NT2/D1 (cell line): Measurements from ENCODE around the gene EMC9.

Source experiments
- DNase-seq: peaks from one replicate; pipeline ENCODE4 v3.0.0-alpha.2; 2011; ENCODE audit warnings: low read depth, low spot score
- H3K27me3 ChIP-seq: 2 replicates; pipeline ENCODE4 v1.6.0; 2011; ENCODE audit warnings: mild to moderate bottlenecking; ENCODE audit not compliant: insufficient read length, insufficient read depth
- H3K36me3 ChIP-seq: 2 replicates; pipeline ENCODE4 v1.6.1; 2011; ENCODE audit warnings: mild to moderate bottlenecking, low read length, mixed read lengths; ENCODE audit not compliant: insufficient read depth, insufficient read length
- H3K4me1 ChIP-seq: 2 replicates; pipeline ENCODE4 v1.5.1; 2011; ENCODE audit not compliant: insufficient read depth, insufficient read length
- H3K4me3 ChIP-seq: 2 replicates; pipeline ENCODE4 v1.5.1; 2011; ENCODE audit warnings: low read depth; ENCODE audit not compliant: insufficient read length
- H3K9ac ChIP-seq: 2 replicates; pipeline ENCODE4 v1.6.0; 2011; ENCODE audit warnings: low read depth; ENCODE audit not compliant: insufficient read length
- H3K9me3 ChIP-seq: 2 replicates; pipeline ENCODE4 v1.5.1; 2011; ENCODE audit warnings: mild to moderate bottlenecking, low read length; ENCODE audit not compliant: insufficient read depth
- SUZ12 ChIP-seq: IDR thresholded peaks from 2 replicates; pipeline ENCODE4 v1.6.1; 2011; ENCODE audit not compliant: insufficient read length, insufficient read depth; ENCODE audit errors: extremely low read depth
- YY1 ChIP-seq: IDR thresholded peaks from 2 replicates; pipeline ENCODE4 v1.6.1; 2011; ENCODE audit not compliant: insufficient read length, insufficient read depth
- ZNF274 ChIP-seq: IDR thresholded peaks from 2 replicates; pipeline ENCODE4 v1.6.1; 2011; ENCODE audit warnings: mild to moderate bottlenecking, low read depth, low read length

The EMC9 gene, protein sequence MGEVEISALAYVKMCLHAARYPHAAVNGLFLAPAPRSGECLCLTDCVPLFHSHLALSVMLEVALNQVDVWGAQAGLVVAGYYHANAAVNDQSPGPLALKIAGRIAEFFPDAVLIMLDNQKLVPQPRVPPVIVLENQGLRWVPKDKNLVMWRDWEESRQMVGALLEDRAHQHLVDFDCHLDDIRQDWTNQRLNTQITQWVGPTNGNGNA

DNA sequence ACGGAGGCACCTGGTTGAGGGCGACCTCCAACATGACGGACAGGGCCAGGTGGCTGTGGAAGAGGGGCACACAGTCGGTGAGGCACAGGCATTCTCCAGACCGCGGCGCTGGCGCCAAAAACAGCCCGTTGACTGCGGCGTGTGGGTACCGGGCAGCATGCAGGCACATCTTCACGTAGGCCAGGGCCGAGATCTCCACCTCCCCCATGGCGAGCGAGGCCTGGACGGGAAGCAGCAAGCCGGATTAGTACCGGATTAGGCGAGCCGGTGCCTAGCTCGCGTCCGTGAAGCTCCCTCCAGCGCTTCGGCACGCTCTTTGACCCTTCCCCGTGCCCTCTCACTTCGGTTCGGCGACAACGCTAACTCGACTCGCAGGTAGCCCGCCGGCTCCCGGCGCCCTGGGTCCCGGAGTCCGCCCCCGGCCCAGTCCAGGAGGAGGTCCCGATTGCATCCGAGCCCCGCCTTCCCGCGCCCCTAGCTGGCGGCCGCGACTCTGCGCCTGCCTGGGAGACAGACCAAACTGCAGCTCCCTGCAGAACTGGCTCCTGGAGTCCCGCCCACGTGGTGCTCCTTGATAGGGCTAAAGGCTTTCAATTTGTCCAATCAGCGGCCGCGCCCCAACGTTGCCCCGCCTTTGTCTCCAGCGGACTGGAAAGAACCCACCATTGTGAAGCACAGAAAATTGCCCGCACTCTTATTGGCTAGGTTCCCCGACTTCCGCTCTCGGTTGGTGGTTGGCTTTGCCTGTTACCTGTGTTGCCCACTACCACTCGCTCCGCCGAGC is at the start of gene EMC9:
TSS of gene EMC9 (minus strand) at position 495 of the 784 bp plus-strand sequence. CDS start at position 208, 287 bp downstream.
- Histone ChIP-seq H3K4me3 (peak within 1 kb of the TSS; percentile 82), H3K27me3 (no peaks in the 10 kb centered on the region), H3K36me3 (peaks cover 49% of the 10 kb centered on the region), H3K4me1 (no peaks in the 10 kb centered on the region), H3K9me3 (no peaks in the 10 kb centered on the region), H3K9ac (peak within 1 kb of the TSS; percentile 97)
- peak; percentile 96 for DNase-seq
- TF ChIP-seq SUZ12 (no peak), YY1 (no peak), ZNF274 (no peak)

DNA sequence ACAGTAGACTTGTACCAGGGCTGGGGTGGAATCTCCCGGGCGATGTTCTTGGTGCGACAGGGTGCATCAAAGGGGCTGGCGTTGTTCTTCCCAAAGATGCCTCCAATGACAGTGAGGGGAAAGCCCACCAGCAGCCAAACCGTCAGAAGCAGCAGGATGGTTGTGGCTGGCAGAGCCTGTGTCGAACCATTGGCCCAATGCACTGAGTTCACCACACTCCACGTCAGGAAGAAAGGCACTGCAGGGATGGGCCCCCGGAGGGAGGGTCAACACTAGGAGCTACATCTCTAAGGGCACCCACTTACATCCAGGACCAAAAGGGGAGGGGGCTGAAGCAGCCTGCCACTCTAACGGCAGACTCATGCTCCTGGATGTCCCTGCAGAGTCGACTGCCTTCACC is 49.0 kb upstream of the EMC9 start:
- Histone ChIP-seq H3K9ac (no peak overlapping the region), H3K4me1 (peaks cover 2% of the 10 kb centered on the region), H3K36me3 (peaks cover 62% of the 10 kb centered on the region), H3K27me3 (no peaks in the 10 kb centered on the region), H3K4me3 (no peak overlapping the region), H3K9me3 (no peaks in the 10 kb centered on the region)
- no peak for DNase-seq
- TF ChIP-seq YY1, result no peak
- TF ChIP-seq SUZ12, result no peak
- no peak for TF ChIP-seq ZNF274

- DNase-seq, result no peak
- H3K4me3 ChIP-seq, result no peak overlapping the region
- no peaks in the 10 kb centered on the region for H3K9me3 ChIP-seq
- no peaks in the 10 kb centered on the region for H3K27me3 ChIP-seq
- TF ChIP-seq SUZ12, result no peak
- TF ChIP-seq ZNF274, result no peak
- no peak for TF ChIP-seq YY1
- peaks cover 2% of the 10 kb centered on the region for H3K4me1 ChIP-seq
- H3K36me3 ChIP-seq, result peaks cover 71% of the 10 kb centered on the region
- peak overlapping the region; percentile 44 for H3K9ac ChIP-seq
Observed at GRCh38 chr14:24189460-24189859, 48.1 kb upstream of the EMC9 start.

- H3K36me3 ChIP-seq, result peaks cover 71% of the 10 kb centered on the region
Observed at GRCh38 chr14:24189059-24189375, 47.6 kb upstream of the EMC9 start.

DNA sequence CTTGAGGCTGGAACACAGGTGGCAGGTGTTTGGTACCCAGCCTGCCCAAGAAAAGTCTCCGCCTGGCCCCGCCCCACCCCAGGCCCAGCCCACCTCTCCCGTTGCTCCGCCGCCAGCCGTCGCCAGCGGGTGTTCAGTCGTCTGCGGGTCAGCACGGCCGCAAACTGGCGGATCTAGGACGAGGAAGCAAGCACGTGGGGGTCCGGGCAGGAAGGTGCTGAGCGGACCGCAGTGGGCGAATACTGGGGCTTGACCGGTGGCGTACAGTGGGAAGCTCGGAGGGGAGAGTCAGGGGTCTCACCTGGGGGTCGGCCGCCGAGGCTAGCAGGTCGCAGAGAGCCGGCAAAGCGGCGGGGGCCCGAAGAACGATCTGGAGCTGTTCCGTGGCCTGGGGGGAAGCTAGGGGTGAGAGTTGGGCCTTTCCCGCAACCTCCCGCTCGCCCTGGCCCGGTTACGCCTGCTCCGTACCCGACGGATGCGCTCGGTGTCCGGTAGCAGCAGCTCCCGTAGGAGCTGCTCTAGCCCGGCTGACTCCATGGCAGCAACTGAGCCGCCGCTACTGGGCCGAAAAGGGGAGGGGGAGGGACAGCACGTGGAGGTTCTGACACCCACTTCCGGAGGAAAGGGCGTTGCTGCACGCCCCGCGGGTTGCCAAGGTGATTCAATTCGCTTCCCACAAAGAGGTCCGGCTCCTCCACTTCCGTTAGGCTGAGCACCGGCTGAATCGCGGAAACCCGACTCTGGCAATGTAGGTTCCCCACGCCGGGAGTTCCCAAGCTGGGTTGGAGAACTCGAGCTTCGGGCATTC is 47.1 kb upstream of the EMC9 start, which contains the start of gene IPO4:
TSS of gene IPO4 (minus strand) at position 566 of the 808 bp plus-strand sequence. CDS start at position 537, 29 bp downstream.
- DNase-seq, result peak; percentile 92
- TF ChIP-seq ZNF274 (no peak), YY1 (peak; percentile 39)
- Histone ChIP-seq H3K36me3 (peaks cover 74% of the 10 kb centered on the region), H3K27me3 (no peaks in the 10 kb centered on the region), H3K9me3 (no peaks in the 10 kb centered on the region), H3K4me3 (peak within 1 kb of the TSS; percentile 86), H3K4me1 (peaks cover 2% of the 10 kb centered on the region), H3K9ac (peak within 1 kb of the TSS; percentile 91)

More at GRCh38 chr14:24189059-24189375, 47.6 kb upstream of the EMC9 start:
- DNase-seq, result no peak
- no peaks in the 10 kb centered on the region for H3K9me3 ChIP-seq
- TF ChIP-seq ZNF274, result no peak
- no peak for TF ChIP-seq SUZ12
- no peak for TF ChIP-seq YY1
- peaks cover 2% of the 10 kb centered on the region for H3K4me1 ChIP-seq
- H3K27me3 ChIP-seq, result no peaks in the 10 kb centered on the region
- H3K9ac ChIP-seq, result peak overlapping the region; percentile 44
- H3K4me3 ChIP-seq, result peak overlapping the region; percentile 86

DNA sequence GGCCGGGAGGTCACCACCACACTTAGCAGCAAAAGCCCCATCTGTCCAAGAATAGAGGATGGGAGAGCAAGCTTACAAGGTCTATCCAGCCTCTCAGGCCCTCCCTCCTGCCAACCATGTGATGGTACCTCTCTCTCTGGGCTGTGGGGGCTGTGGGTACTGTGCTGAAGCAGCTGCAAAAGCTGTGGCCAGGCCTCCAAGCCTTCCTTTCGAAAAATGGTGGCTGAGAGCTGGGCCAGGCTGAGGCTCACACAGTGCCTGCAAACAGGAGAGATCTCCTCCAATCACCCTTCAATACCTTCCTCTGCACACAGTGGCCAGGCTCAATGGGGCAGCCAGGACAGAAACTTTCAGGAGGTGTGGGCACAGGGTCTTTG is 46.1 kb upstream of the EMC9 start:
- peak overlapping the region; percentile 86 for H3K4me3 ChIP-seq
- H3K9me3 ChIP-seq, result no peaks in the 10 kb centered on the region
- H3K9ac ChIP-seq, result peak overlapping the region; percentile 9
- peaks cover 76% of the 10 kb centered on the region for H3K36me3 ChIP-seq
- TF ChIP-seq SUZ12 (no peak), YY1 (no peak)
- H3K4me1 ChIP-seq, result peaks cover 2% of the 10 kb centered on the region
- no peaks in the 10 kb centered on the region for H3K27me3 ChIP-seq
- no peak for DNase-seq
